ENCODE data around the gene ERN1. TPM values are rescaled to one million over a fixed set of nuclear protein-coding genes. Genes with fewer than 3 reads are reported as not detected.

The ERN1 gene
- total RNA-seq, 2 experiments from 2014 or later = 21.9 to 22.0 TPM

DNA sequence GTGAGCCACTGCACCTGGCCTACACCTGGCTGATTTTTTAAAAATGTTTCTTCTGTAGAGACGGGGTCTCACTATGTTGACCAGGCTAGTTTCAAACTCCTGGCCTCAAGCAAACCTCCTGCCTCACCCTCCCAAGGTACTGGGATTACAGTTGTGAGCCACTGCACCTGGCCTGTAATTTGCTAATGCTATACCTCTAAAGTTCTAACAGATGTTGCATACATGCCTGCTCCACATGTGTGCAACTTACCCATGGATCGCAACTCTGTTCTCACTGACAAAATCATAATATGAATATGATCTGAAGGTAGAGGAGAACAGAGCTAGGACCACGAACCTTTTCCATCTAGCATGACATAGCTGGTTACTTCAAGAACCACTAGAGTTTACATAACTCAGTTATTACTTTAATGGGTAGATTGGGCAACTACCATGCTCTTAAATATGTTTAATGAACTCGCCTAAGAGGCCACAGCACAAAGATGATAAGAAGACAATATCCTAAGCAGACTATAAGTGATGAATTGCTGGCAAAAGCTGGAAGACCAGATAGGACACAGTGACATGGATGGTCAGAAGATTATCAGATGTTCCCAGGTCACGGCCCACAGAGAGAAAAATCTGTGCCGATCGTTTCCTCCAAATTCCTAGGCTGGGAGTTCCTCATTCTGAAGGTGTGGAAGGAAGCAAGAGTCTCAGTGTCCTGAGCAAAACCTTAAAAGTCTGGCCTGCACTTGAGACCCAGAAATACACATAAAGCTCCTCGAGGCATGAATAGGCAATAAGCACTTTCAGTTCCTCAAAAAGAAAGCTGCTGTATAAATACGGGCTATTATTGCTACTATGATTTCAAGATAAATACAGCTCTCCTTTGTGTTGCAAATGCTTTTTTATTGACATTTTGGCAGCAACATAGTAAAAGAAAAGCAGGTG lies 55.9 kb downstream of the ERN1 start:
- CTCF ChIA-PET = interaction anchor here (1.7 kb wide), 1 partner anchor 10 kb away, joined by 11 read pairs; no protein-coding TSS in a partner anchor
- Mint-ChIP-seq H3K4me1 (ENCODE audit: low read depth) (peaks cover 22% of the 10 kb centered on the region), H3K4me3 (no peak overlapping the region), H3K27me3 (ENCODE audit: low read depth) (no peaks in the 10 kb centered on the region), H3K27ac (no peak overlapping the region), H3K36me3 (ENCODE audit: low read depth) (peaks cover 45% of the 10 kb centered on the region), H3K9me3 (peaks cover 15% of the 10 kb centered on the region)
- intact Hi-C loops (cut with micrococcal nuclease) = no loop called here
- DNase-seq = no peak

DNA sequence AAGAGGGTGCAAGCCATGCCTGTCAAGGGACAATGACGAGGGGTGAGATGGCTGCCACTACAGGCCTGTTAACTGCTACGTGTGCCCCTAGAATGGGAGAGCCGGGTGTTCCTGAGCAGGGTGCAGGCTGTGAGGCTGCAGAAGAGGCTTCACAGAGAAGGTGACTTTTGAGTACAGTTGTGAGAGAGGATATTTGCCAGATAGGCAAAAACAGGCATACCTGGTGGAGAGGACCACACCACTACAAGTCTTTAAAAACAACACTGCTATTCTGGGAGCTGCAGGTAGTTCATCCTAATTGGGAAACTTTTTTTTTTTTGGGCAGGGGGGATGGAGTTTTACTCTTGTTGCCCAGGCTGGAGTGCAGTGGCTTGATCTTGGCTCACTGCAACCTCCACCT lies 58.8 kb downstream of the ERN1 start:
- Mint-ChIP-seq H3K27me3 (ENCODE audit: low read depth) (no peaks in the 10 kb centered on the region), H3K27ac (no peak overlapping the region), H3K4me3 (no peak overlapping the region), H3K36me3 (ENCODE audit: low read depth) (peaks cover 62% of the 10 kb centered on the region), H3K9me3 (peaks cover 22% of the 10 kb centered on the region), H3K4me1 (ENCODE audit: low read depth) (peaks cover 25% of the 10 kb centered on the region)
- CTCF ChIA-PET = interaction anchor here (1.3 to 1.4 kb wide), 2 partner anchors 9 to 11 kb away, joined by 4 read pairs; no protein-coding TSS in a partner anchor
- no peak for DNase-seq
- intact Hi-C loops (cut with micrococcal nuclease) = no loop called here

DNA sequence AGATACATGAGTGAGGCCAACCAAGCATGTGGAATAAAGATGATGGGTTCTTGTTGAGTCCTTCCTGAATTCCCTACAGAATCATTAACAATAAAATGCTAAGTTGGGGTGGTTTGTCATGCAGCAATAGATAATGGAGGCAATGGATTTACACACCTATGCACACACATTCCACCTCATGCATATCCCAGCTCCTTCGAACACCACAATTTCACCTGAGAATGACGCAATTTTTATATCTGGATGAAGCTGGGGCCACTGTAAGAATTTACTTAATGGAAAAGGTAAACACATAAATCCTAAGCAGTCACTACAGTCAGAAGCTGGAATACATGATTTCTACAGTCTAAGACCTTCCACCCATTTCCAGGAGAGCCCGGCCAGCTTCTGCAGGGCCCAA lies 59.7 kb downstream of the ERN1 start:
- Mint-ChIP-seq H3K4me3 (no peak overlapping the region), H3K27me3 (ENCODE audit: low read depth) (no peaks in the 10 kb centered on the region), H3K36me3 (ENCODE audit: low read depth) (peaks cover 59% of the 10 kb centered on the region), H3K4me1 (ENCODE audit: low read depth) (peaks cover 20% of the 10 kb centered on the region), H3K27ac (no peak overlapping the region), H3K9me3 (peaks cover 22% of the 10 kb centered on the region)
- intact Hi-C loops (cut with micrococcal nuclease) = no loop called here
- DNase-seq = no peak
- CTCF ChIA-PET = interaction anchor here (1.3 to 1.4 kb wide), 2 partner anchors 8 to 12 kb away, joined by 4 read pairs; no protein-coding TSS in a partner anchor

DNA sequence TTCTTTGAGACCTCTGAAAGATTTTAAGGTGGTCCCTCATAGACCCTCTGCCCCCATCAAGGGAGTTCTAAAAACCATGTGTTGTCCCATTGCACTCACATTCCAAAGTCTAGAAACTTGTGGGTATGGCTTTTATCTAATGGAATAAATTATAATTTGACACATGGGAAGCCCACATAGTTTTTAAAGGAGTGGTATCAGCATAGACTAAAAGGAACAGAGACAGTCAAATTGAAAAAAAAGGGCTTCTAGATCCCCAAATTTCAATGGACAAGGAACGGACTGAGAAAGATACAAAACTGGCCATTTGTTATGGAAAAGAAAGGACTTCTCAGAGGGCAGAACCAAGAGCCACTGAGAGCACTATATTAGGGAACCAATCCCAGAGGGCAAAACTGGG lies 60.8 kb downstream of the ERN1 start:
- intact Hi-C loops (cut with micrococcal nuclease) = no loop called here
- Mint-ChIP-seq H3K9me3 (peaks cover 22% of the 10 kb centered on the region), H3K36me3 (ENCODE audit: low read depth) (peaks cover 57% of the 10 kb centered on the region), H3K27me3 (ENCODE audit: low read depth) (no peaks in the 10 kb centered on the region), H3K27ac (no peak overlapping the region), H3K4me3 (no peak overlapping the region), H3K4me1 (ENCODE audit: low read depth) (peaks cover 27% of the 10 kb centered on the region)
- no peak for DNase-seq
- CTCF ChIA-PET = interaction anchor here (1.0 kb wide), 1 partner anchor 12 kb away, joined by 3 read pairs; no protein-coding TSS in a partner anchor

DNA sequence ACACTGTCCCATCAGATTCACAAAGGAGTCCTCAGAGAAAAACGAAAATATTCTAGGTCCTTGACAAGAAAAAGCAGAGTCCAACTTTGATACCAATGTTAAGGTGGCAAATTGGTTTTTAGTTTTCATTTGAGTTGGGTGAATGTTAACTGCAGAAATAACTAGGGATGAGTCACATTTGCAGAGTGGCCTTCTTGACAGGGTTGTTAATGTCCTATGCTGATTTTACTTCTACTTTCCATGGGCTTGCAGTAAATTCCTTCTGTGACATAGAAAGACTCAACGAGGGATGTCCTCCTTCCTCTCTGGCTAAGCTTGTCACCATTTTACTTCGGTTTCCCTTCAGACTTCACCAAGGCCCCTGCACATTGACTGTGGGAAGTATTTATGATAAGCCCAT lies 62.3 kb downstream of the ERN1 start:
- H3K27me3 Mint-ChIP-seq (ENCODE audit: low read depth) = no peaks in the 10 kb centered on the region
- H3K9me3 Mint-ChIP-seq = peaks cover 22% of the 10 kb centered on the region
- CTCF ChIA-PET = interaction anchor here (5.2 to 9.3 kb wide), 2 partner anchors 39 to 65 kb away, joined by 33 to 189 read pairs; partner anchors contain the start of gene ERN1
- peaks cover 52% of the 10 kb centered on the region for H3K36me3 Mint-ChIP-seq (ENCODE audit: low read depth)
- no peak for DNase-seq
- H3K4me3 Mint-ChIP-seq = no peak overlapping the region
- H3K4me1 Mint-ChIP-seq (ENCODE audit: low read depth) = peaks cover 40% of the 10 kb centered on the region
- intact Hi-C loops (cut with micrococcal nuclease) = loop anchor here (1.0 to 2.0 kb wide), 2 partner anchors 15 to 27 kb away; no protein-coding TSS in a partner anchor
- peak overlapping the region; percentile 78 for H3K27ac Mint-ChIP-seq

DNA sequence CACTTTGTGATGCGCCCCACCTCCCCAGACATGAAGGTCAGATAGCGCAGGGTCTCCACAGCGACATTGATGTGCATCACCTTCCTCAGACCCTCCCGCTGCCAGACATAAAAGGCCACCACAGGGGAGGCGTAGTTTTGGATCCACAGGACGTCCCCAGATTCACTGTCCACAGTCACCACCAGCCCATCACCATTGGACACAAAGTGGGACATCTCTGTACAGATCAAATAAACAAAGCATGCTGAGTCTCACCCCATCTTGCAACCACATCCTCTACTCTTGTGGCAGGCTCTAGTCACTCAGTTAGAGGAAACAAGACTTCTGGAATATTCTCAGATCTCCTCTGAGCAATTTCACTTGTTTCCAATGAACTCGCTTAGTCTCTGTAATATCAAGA lies 63.2 kb downstream of the ERN1 start:
- no peaks in the 10 kb centered on the region for H3K27me3 Mint-ChIP-seq (ENCODE audit: low read depth)
- H3K4me1 Mint-ChIP-seq (ENCODE audit: low read depth) = peaks cover 48% of the 10 kb centered on the region
- intact Hi-C loops (cut with micrococcal nuclease) = loop anchor here (1.0 to 2.0 kb wide), 2 partner anchors 16 to 28 kb away; no protein-coding TSS in a partner anchor
- peak; percentile 63 for DNase-seq
- peak overlapping the region; percentile 78 for H3K27ac Mint-ChIP-seq
- no peak overlapping the region for H3K4me3 Mint-ChIP-seq
- H3K36me3 Mint-ChIP-seq (ENCODE audit: low read depth) = peaks cover 48% of the 10 kb centered on the region
- CTCF ChIA-PET = interaction anchor here (0.8 to 9.3 kb wide), 4 partner anchors 12 to 66 kb away, joined by 3 to 189 read pairs (median 30); partner anchors contain the start of gene ERN1
- peaks cover 22% of the 10 kb centered on the region for H3K9me3 Mint-ChIP-seq

DNA sequence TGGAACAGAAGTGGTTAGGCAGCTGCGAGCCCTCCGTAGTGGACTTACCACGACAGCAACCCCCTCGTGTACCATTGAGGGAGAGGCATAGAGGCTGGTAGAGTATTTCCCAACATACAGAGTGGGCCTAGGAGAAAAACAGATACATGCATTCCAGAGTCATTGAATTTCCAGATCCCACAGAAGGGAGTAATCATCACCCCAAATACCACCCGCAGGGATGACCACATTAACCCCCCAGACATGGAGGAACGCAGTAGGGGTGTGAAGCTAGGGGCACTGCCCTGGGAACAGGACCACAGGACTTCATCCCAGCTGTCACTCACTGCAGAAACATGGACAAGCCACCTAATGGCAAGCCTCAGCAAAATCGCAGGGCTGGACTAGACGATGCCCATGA lies 64.8 kb downstream of the ERN1 start:
- DNase-seq = no peak
- Mint-ChIP-seq H3K9me3 (peaks cover 17% of the 10 kb centered on the region), H3K27me3 (ENCODE audit: low read depth) (no peaks in the 10 kb centered on the region), H3K36me3 (ENCODE audit: low read depth) (peaks cover 40% of the 10 kb centered on the region), H3K4me1 (ENCODE audit: low read depth) (peaks cover 64% of the 10 kb centered on the region), H3K27ac (no peak overlapping the region), H3K4me3 (no peak overlapping the region)
- CTCF ChIA-PET = interaction anchor here (2.0 to 9.3 kb wide), 4 partner anchors 11 to 67 kb away, joined by 8 to 189 read pairs (median 30); partner anchors contain the start of gene ERN1
- intact Hi-C loops (cut with micrococcal nuclease) = no loop called here

DNA sequence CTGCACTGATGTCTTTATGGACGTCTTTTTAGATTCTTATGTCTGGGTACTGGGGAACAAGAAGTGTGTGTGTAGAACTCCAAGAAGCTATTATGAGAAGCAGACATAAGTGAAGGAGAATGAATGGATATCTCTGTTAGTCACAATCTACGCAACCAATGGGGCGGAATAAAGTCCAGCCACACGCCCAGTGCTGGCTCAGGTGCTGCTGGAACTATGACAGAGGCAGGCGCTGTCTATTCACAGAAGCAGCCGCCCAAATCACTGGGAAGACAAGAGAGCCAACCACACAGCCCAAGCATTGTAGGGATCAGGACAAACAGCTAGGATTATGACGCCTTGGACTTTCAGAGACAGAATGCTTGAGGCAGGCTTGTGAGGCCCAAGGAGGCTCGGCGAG lies 65.6 kb downstream of the ERN1 start:
- DNase-seq = no peak
- peaks cover 36% of the 10 kb centered on the region for H3K36me3 Mint-ChIP-seq (ENCODE audit: low read depth)
- H3K27ac Mint-ChIP-seq = no peak overlapping the region
- CTCF ChIA-PET = interaction anchor here (0.9 to 9.3 kb wide), 20 partner anchors 10 to 218 kb away, joined by 3 to 189 read pairs (median 6); partner anchors contain the start of genes CSHL1 and ERN1
- peaks cover 10% of the 10 kb centered on the region for H3K9me3 Mint-ChIP-seq
- intact Hi-C loops (cut with micrococcal nuclease) = no loop called here
- H3K4me3 Mint-ChIP-seq = no peak overlapping the region
- no peaks in the 10 kb centered on the region for H3K27me3 Mint-ChIP-seq (ENCODE audit: low read depth)
- peaks cover 67% of the 10 kb centered on the region for H3K4me1 Mint-ChIP-seq (ENCODE audit: low read depth)

DNA sequence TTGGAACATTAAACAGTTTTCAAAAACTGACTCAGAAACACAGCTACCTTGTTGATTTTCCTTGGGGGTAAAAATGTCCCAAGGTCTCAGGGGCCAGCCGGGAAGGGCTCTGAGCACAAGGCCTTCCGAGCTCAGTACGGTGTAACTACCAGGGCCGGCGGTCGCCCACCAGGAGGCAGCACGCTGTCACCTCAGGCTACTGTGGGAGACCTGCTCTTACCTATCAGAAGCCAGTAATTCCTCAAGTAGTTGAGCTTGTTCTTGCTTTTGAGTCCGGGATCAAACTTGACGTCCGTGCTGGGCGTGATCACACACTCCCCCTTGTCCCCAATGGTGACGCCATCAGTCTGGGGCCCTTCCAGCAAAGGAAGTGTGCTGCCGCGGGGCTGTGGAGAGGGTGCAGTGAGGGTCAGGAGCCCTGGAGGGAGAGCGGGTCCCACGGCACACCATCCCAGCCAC lies 66.1 kb downstream of the ERN1 start:
- DNase-seq = peak; percentile 82
- CTCF ChIA-PET = interaction anchor here (0.6 to 9.3 kb wide), 26 partner anchors 9 to 218 kb away, joined by 3 to 189 read pairs (median 4); partner anchors contain the start of genes CSHL1 and ERN1
- H3K4me1 Mint-ChIP-seq (ENCODE audit: low read depth) = peaks cover 67% of the 10 kb centered on the region
- intact Hi-C loops (cut with micrococcal nuclease) = loop anchor here (1.0 kb wide), 2 partner anchors 67 to 219 kb away; partner anchors contain the start of gene ERN1
- H3K27ac Mint-ChIP-seq = peak overlapping the region; percentile 66
- no peaks in the 10 kb centered on the region for H3K27me3 Mint-ChIP-seq (ENCODE audit: low read depth)
- H3K36me3 Mint-ChIP-seq (ENCODE audit: low read depth) = peaks cover 30% of the 10 kb centered on the region
- H3K9me3 Mint-ChIP-seq = peaks cover 4% of the 10 kb centered on the region
- H3K4me3 Mint-ChIP-seq = peak overlapping the region; percentile 16

DNA sequence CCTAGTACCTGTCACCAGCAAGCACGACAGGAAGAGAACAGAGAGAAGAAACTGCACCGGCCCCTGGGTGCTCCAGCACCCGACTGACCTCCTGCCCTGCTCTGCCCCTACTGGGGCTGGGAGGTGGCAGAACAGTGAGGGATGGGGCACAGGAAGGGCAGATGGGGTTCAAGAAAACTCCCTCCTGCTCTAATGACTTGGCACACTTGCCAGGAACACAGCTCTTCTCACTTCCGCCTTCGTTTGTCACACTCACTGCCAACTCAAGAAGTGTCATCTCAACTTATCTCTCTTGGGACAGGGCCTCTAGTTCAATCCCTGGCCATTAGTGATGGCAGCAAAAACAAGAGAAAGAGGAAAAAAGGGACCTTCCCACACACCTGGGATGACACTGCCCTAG lies 66.9 kb downstream of the ERN1 start:
- DNase-seq = peak; percentile 38
- intact Hi-C loops (cut with micrococcal nuclease) = loop anchor here (1.0 kb wide), 2 partner anchors 67 to 219 kb away; partner anchors contain the start of gene ERN1
- Mint-ChIP-seq H3K9me3 (no peaks in the 10 kb centered on the region), H3K4me1 (ENCODE audit: low read depth) (peaks cover 68% of the 10 kb centered on the region), H3K27me3 (ENCODE audit: low read depth) (no peaks in the 10 kb centered on the region), H3K27ac (peak overlapping the region; percentile 66), H3K4me3 (no peak overlapping the region), H3K36me3 (ENCODE audit: low read depth) (peaks cover 26% of the 10 kb centered on the region)
- CTCF ChIA-PET = interaction anchor here (0.6 to 9.3 kb wide), 20 partner anchors 9 to 219 kb away, joined by 3 to 189 read pairs (median 6); partner anchors contain the start of genes CSHL1 and ERN1

DNA sequence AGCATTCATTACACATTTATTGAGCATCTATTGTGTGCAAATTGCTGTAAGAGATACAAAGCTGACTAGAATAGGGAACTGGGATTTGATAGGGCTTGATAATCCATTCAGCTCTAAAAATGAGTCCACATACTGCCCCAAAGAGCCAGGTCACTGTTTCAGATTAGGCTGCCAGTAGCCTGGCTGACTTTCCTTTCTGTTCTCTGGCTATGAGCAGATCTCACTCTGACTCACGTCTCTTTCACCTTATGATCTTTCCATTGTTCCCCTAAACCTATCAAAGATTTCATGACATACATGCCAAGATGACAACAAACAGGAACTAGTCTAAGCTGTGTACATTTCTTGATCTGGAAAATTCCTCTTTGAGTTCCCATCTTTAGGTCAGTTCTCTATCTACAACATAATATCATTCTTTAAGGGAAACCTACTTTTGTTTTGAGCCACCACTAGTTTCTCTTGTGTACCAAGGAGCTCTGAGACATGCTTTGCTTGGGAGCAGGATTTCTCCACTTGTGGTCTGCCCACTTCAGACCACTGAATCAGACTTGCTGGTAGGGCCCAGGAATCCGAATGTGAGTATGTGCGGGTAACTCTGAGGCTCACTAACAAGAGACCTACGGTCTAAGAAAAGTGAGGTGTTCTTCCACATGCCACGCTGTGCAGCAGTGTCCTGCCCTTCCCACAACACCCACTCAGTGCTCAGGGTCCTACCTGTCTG lies 68.6 kb downstream of the ERN1 start:
- H3K4me3 Mint-ChIP-seq = no peak overlapping the region
- H3K27ac Mint-ChIP-seq = peak overlapping the region; percentile 61
- peaks cover 59% of the 10 kb centered on the region for H3K4me1 Mint-ChIP-seq (ENCODE audit: low read depth)
- DNase-seq = peak; percentile 50
- no peaks in the 10 kb centered on the region for H3K27me3 Mint-ChIP-seq (ENCODE audit: low read depth)
- intact Hi-C loops (cut with micrococcal nuclease) = loop anchor here (1.0 to 2.0 kb wide), 3 partner anchors 21 to 60 kb away; no protein-coding TSS in a partner anchor
- H3K9me3 Mint-ChIP-seq = no peaks in the 10 kb centered on the region
- CTCF ChIA-PET = interaction anchor here (0.5 to 9.3 kb wide), 8 partner anchors 9 to 165 kb away, joined by 3 to 189 read pairs (median 4); partner anchors contain the start of gene ERN1
- H3K36me3 Mint-ChIP-seq (ENCODE audit: low read depth) = peaks cover 13% of the 10 kb centered on the region
